Fibroblast of the aortic adventitia (primary cell): ENCODE measurements around the gene TMEM232. TPM values are rescaled to one million over a fixed set of nuclear protein-coding genes. Genes with fewer than 3 reads are reported as not detected.

Experiments
- DNase-seq: peaks from one replicate; pipeline ENCODE4 v3.0.0-alpha.2; 2010; ENCODE audit warnings: low read depth
- H3K4me3 ChIP-seq: 2 replicates; pipeline ENCODE4 v1.5.1; 2011; ENCODE audit warnings: low read depth, mild to moderate bottlenecking, control low read depth, low read length, moderate library complexity
- total RNA-seq: library from RNA; depleted of rRNA; stranded (reverse); fragments of >200 nt; gene quantifications from 2 replicates; pipeline ENCODE4 v1.2.3, GENCODE V29; 2012; ENCODE audit warnings: low replicate concordance
- TF ChIP-seq, protein P1 (sequence below): IDR thresholded peaks from 2 replicates; pipeline ENCODE4 v1.5.1; 2011; ENCODE audit warnings: mild to moderate bottlenecking, low read length, control low read depth, inconsistent platforms; ENCODE audit not compliant: insufficient read depth

The TMEM232 gene
- total RNA-seq, 1 donor: 4.7 TPM

DNA sequence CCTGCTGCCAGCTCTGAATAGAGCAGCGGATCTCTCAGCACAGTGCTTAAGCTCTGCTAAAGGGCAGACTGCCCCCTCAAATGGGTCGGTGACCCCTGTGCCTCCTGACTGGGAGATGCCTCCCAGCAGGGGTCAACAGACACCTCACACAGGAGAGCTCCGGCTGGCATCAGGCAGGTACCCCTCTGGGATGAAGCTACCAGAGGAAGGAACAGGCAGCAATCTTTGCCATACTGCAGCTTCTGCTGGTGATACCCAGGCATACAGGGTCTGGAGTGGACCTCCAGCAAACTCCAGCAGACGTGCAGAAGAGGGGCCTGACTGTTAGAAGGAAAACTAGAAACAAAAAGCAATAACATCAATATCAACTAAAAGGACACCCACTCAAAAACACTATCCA is 131.6 kb downstream of the TMEM232 start:
- TF ChIP-seq, protein P1, sequence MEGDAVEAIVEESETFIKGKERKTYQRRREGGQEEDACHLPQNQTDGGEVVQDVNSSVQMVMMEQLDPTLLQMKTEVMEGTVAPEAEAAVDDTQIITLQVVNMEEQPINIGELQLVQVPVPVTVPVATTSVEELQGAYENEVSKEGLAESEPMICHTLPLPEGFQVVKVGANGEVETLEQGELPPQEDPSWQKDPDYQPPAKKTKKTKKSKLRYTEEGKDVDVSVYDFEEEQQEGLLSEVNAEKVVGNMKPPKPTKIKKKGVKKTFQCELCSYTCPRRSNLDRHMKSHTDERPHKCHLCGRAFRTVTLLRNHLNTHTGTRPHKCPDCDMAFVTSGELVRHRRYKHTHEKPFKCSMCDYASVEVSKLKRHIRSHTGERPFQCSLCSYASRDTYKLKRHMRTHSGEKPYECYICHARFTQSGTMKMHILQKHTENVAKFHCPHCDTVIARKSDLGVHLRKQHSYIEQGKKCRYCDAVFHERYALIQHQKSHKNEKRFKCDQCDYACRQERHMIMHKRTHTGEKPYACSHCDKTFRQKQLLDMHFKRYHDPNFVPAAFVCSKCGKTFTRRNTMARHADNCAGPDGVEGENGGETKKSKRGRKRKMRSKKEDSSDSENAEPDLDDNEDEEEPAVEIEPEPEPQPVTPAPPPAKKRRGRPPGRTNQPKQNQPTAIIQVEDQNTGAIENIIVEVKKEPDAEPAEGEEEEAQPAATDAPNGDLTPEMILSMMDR: no peak
- no peak for DNase-seq
- no peak overlapping the region for H3K4me3 ChIP-seq

DNA sequence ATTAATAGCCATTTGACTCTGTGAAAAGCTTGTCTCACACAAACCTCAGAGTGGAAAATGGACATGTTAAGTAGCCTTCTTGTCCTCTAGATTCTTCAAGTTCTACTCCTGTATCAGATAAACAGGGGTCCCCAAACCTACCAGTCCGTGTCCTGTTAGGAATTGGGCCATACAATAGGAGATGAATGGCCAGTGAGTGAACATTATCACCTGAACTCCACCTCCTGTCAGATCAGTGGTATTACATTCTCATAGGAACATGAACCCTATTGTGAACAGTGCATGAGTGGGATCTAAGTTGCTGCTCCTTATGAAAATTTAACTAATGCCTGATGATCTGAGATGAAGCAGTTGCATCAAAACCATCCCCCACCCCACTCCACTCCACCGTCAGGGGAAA is 136.3 kb downstream of the TMEM232 start:
- peak; percentile 16 for DNase-seq
- H3K4me3 ChIP-seq: no peak overlapping the region
- TF ChIP-seq, protein P1: peak; percentile 45

DNA sequence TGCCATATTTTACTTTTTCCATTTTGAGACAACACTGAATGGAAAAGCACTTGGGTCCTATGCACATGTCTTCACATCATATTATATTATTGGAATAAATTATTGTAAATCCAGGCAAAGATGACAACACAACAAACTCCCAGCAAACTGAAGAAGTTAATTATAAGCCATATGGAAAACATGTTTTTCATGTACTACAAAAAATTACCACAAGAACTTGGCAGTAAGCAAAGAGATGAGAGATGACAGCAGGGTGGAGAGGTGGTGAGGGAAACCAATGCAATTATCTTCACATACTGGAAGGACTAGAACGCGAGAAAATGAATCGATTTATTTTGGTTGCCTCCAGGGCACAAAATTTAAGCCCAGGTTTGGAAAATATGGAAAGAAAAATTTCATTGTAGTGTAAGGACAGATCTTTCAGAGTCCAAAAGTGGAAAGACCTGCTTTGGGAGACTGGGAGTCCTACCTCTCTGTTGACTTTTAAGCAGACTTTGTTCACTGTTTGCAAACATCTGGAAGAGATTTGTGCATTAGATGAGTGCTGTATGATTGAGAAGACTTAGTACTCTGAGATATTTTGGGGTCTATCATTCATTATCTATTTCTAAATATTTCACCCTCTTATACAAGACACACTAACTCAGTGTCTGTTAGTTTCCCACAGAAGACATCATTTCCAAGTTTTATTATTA is 138.0 kb downstream of the TMEM232 start:
- DNase-seq: no peak
- no peak overlapping the region for H3K4me3 ChIP-seq
- TF ChIP-seq, protein P1: no peak

DNA sequence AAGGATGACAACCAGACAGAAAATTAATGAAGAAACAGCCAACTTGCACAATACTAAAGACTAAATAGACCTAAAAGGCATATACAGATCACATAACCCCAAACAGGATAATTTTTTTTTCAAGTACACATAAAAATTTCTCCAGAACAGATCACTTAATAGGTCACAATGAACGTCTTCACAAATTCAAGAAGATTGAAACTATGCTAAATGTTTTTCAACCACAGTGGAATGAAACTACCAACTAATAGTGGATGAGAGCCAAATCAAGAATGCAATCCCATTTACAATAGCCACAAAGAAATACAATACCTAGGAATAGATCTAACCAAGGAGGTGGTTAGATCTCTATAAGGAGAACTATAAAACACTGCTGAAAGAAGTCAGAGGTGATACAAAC is 145.8 kb downstream of the TMEM232 start:
- H3K4me3 ChIP-seq: no peak overlapping the region
- DNase-seq: no peak
- TF ChIP-seq, protein P1: no peak

DNA sequence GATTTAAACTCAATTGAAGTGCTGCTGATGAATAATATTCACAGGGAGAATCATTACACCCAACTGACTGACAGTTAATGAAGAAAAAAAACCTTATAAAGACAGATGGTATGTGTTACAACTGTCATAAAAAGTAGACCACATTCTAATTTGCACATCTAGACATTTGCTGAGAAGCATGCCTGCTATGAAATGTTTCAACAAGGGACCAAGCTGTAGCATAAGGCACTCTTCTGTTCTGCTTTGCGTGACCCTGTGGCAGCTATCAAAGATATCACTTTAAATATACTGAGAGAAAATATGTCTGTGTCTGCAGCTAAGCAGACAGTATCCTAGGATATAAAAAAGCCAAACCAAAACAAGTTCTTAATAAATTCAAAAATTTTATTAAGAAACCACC is 153.7 kb downstream of the TMEM232 start:
- DNase-seq: no peak
- no peak overlapping the region for H3K4me3 ChIP-seq
- TF ChIP-seq, protein P1: no peak

DNA sequence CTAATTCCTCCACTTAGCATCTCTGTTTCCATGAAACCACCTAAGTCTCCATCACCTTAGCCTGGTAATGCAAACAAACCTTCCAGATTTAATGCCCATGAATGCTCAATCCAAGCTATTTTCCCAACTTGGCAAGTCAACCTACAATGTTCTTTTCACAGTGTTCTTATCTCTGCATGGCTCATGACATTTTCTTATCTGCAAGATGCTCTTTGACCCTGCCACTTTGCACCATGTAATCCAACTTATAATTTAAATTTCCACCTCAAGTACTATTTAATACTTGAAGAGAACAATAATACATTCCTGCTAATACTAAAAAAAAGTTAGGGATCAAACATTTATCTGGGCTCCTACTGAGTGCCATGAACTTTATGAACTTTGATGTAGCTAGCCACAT is 164.3 kb downstream of the TMEM232 start:
- TF ChIP-seq, protein P1: no peak
- no peak for DNase-seq
- H3K4me3 ChIP-seq: no peak overlapping the region

DNA sequence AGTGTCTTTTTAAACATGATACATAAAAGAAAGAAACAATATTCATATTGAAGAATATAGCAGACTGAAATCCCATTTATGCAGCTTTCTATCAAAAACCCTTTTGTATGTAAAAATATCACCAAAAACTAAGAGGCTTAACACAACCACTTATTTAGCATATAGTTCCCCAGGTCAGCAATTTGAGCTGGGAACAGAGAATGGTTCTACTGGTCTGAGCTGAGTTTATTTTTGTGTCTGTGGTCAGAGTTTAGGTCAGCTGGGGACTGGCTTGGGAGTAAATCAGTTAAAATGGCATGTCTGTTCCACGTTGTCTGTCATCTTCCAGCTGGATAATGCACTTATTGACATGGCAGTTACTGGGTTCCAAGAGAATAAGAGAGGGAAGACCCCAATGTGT is 165.0 kb downstream of the TMEM232 start:
- TF ChIP-seq, protein P1: no peak
- DNase-seq: no peak
- H3K4me3 ChIP-seq: no peak overlapping the region
